Muscle of back (tissue), 13 donors: ENCODE measurements around the gene ARID4B. TPM values are rescaled to one million over a fixed set of nuclear protein-coding genes. Genes with fewer than 3 reads are reported as not detected.
"Not testable (repeated sequence)": the region's sequence is repeated elsewhere in the genome, so short reads cannot be mapped to it uniquely, and the experiment has no call there.

Source experiments
- DNase-seq, 3 donors: peaks; one replicate each; pipeline versions ENCODE4 v3.0.0 to v3.0.0-alpha.2; 2013
- long read RNA-seq, 9 donors: transcript quantifications; one replicate each; lab custom pipeline, GENCODE V29; 2026
- polyA plus RNA-seq, 10 donors: library from polyadenylated mRNA; unstranded; fragments of 120-200 nt; gene quantifications; one replicate each; pipeline ENCODE4 v1.2.1, GENCODE V29; 2013; ENCODE audit not compliant: insufficient read length in 10 of 10

The ARID4B gene
- polyA plus RNA-seq: 10 to 100 TPM; 19.5 to 26.0 (median 22.6) TPM
- long read RNA-seq, donor 1, full-length matches to known transcripts: 1 of 1 reads
- long read RNA-seq, donor 1, partial matches to known transcripts: 0 of 1 reads
- long read RNA-seq, donor 1, other reads (novel, unspliced or antisense): 0 of 1 reads
- long read RNA-seq, donor 2, partial matches to known transcripts: 0 of 2 reads
- long read RNA-seq, donor 2, other reads (novel, unspliced or antisense): 0 of 2 reads
- long read RNA-seq, donor 3: 0 reads
- long read RNA-seq, donor 4, partial matches to known transcripts: 6 of 6 reads
- long read RNA-seq, donor 4, other reads (novel, unspliced or antisense): 0 of 6 reads
- long read RNA-seq, donor 5, partial matches to known transcripts: 5 of 6 reads
- long read RNA-seq, donor 5, other reads (novel, unspliced or antisense): 0 of 6 reads
- long read RNA-seq, donor 6, partial matches to known transcripts: 0 of 2 reads
- long read RNA-seq, donor 6, other reads (novel, unspliced or antisense): 0 of 2 reads
- long read RNA-seq, donor 7, full-length matches to known transcripts: 1 of 18 reads
- long read RNA-seq, donor 7, partial matches to known transcripts: 17 of 18 reads
- long read RNA-seq, donor 7, other reads (novel, unspliced or antisense): 0 of 18 reads
- long read RNA-seq, donor 8: 0 reads
- long read RNA-seq, donor 9: 0 reads

DNA sequence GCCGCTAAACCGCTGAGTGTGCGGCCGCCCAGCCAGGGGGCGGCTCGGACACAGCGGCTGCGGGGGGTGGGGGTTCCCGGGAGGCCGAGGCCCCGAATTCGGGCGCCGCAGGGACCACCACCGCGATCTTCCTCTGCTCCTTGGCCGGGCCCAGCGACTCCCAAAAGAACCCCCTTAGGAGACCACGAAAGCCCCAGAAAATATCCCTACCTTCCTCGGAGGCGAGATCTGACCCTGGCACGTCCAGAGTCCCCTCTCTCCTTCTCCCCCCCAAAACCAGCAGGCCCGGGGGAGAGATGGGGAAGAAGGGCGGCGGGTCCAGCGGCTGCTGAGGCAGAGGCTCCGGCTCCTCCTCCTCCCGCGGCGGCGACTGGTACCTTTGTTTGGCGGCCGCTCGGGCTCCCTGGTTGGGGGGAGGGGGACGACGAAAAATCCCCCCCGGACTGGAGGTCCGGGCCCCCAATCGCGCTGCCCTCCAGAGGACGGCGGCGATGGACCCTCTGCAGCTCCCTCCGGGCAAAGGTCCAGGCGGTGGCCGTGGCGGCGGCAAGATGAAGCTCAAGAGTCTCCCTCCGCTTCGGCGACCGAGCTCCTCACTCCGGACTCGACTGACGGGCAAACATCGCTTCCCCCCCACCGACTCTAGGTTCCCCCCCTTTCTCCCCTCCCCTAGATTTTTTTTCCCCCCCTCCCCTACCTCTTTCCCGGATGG, at the start of gene ARID4B:
TSS of gene ARID4B (minus strand) at position 621 of the 712 bp plus-strand sequence. CDS start 1,260 bp downstream, outside the sequence.
- no peak for DNase-seq

DNA sequence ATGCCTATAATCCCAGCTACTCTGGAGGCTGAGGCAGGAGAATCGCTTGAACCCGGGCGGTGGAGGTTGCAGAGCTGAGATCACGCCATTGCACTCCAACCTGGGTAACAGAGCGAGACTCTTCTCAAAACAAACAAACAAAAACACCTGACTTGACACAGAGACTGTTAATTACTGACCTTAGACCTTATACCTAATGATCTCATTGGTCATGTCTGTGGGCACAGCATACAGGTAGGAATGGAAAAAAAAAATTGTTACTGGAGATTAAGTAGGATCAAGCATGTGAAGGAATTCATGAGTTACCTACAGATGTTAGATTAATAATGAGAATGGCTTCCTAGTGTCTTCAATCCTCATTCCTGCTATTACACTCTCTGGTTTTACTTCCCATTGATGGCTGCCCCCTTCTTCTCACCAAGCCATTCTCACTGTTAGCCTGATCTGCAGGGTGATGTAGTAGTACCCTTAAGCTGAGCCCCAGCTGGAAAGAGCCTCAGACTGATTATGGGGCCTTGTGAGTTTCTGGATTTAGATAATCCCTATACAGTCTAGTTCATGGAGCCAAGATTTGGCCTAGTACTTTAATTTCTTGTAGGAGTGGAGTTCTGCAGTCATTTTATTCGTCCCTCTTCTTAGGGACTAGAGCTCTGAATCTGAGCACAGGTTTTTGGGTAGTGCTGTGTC, 48.1 kb upstream of the ARID4B start:
- DNase-seq: no peak

DNA sequence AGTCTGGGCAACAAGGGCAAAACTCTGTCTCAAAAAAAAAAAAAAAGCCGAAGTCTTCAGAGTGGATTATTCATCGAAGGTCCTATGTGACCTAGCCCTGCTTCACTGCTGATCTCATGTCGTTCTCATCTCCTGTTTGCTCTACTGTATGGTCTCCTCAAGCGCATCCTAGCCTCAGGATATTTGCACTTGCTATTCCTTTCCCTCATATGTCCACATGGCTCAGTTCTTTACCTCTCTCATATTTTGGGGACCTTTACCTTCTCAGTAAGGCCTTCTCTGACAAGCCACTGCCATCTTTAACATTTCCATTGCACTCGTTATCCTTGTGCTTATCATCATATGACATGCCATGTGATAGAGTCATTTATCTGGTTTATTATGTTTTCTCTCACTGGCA, 41.8 kb upstream of the ARID4B start:
- no peak for DNase-seq

GRCh38 chr1:235368428-235368827, 40.4 kb upstream of the ARID4B start:
- no peak for DNase-seq

DNA sequence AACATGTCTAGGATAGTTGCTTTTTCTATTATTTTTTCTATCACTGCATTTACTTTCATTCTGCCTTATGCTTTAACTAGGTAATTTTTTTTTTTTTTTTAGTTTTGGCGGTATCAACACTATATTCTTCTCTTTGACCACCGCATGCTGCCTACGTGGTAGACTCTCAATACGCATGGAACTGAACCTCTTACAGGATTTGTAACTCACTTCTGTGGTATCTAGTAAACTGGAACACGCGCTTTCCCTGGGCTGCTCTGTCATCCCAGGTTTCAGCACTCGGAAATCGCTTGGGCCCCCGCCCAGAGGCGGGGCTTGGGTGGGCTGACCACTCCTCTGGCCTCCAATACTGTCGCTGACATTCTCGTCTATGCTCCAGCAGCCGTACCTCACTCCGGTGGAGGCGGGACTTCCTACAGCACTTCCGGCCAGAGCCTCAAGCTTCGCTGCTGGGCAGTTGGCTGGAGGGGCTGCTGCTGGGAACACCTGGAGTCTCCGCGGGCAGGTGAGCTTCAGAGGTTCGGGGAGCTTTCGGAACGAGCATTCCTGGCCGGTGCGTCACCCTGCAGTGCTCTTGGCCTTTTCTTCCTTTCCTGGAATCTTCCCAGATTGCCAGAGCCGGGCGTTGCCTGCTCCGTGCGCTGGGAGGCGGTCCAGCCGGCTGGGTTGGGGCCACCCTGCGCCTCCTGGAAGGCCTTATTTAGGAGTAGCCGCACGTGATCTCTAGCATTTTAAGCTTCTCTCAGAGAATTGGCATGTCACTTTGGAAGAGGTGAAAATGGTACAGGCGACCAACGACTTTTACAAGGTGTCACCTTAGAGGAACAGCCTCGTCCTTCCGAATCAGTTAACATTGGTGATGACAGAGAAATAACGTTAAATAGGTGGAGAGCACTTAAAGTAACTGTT, 39.3 kb upstream of the ARID4B start, which contains the start of gene TBCE:
TSS of gene TBCE (plus strand) at position 428 of the 909 bp plus-strand sequence. CDS start 12,623 bp downstream, outside the sequence.
- peak; percentile 98 to 99 (median 99) for DNase-seq

DNA sequence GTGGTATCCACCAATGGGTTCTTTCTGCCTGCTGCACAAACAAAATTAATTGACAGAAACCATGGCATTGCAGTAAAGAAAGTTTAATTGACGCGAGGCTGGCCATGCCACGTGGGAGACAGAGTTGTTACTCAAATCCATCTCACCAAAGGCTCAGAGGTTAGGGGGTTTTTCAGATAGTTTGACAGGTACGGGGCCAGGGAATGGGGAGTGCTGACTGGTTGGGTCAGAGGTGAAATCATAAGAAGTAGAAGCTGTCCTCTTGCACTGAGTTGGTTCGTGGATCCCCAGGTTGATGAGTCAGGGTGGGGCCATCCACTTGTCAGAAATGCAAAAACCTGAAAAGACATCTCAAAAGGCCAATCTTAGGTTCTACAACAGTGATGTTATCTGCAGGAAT, 38.3 kb upstream of the ARID4B start:
- DNase-seq: no peak

- not testable (repeated sequence) for DNase-seq
Measured at GRCh38 chr1:235364189-235364588, 36.2 kb upstream of the ARID4B start.

DNA sequence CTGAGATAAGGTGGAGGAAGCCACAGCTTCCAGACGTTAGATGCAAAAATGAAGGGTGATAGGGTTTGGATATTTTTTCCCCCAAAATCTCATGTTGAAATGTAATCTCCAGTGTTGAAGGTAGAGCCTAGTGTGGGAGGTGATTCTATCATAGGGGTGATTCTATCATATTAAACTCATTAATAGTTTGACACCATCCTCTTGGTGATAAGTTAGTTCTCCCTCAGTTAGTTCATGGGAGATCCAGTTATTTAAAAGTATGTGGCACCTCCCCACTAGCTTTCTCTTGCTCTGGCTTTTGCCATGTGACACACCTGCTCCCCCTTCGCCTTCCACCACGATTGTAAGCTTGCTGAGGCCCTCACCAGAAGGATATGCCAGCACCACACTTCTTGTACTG, 30.9 kb upstream of the ARID4B start:
- DNase-seq: no peak

GRCh38 chr1:235357485-235358373, 29.8 kb upstream of the ARID4B start:
- DNase-seq: no peak

- no peak for DNase-seq
Measured at GRCh38 chr1:235351898-235352297, 23.9 kb upstream of the ARID4B start.

DNA sequence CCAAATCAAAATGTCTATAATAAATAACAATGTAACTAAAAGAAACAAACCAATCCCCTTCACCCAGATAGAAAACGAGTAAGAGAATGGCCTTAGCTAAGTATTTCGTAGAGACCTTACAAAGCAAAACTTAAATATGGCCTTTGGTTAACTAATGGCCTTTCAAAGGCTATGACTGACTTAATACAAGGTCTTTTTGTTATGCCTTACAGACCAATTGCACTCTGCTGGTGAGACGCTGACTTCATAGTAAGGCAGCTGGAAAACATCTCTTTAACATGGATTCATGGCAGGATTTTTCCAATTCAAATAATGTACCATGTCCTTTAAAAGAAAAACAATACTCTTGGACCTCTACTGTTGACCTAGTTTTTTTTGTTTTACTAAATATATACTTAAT, 23.5 kb upstream of the ARID4B start:
- no peak for DNase-seq

DNA sequence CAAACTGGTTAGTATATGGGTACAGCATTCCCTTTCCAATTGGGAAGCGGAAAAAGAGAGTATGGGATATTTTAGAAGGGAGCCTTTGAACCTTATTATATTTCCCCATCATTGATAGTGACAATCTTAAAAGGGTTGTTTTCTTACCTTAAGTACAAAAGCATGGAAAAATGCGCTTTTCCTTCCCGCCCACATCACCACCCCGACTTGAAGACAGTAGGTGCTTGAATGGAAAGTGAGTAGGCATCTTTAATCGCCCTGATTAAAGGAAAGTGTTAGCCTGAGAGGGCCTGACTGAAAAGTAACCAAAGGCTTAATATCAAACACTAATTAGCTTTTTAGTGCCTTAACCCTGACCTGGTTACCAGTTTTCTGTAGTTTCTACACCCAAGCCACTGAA, 15.7 kb upstream of the ARID4B start:
- no peak for DNase-seq

DNA sequence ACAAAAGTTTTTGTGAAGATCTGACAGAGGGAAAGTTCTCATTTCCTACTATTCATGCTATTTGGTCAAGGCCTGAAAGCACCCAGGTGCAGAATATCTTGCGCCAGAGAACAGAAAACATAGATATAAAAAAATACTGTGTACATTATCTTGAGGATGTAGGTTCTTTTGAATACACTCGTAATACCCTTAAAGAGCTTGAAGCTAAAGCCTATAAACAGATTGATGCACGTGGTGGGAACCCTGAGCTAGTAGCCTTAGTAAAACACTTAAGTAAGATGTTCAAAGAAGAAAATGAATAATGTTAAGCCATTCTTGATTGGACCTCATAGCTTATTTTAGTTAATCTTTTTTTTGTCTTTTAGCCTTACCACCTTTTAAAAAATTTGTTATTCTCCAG, 14.5 kb upstream of the ARID4B start:
- no peak for DNase-seq

DNA sequence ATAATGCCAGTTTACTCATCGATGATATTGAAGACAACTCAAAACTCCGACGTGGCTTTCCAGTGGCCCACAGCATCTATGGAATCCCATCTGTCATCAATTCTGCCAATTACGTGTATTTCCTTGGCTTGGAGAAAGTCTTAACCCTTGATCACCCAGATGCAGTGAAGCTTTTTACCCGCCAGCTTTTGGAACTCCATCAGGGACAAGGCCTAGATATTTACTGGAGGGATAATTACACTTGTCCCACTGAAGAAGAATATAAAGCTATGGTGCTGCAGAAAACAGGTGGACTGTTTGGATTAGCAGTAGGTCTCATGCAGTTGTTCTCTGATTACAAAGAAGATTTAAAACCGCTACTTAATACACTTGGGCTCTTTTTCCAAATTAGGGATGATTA, 14.1 kb upstream of the ARID4B start:
- DNase-seq: no peak

- no peak for DNase-seq
Measured at GRCh38 chr1:235341334-235341733, 13.4 kb upstream of the ARID4B start.

GRCh38 chr1:235339746-235340145, 11.8 kb upstream of the ARID4B start:
- DNase-seq: no peak

- DNase-seq: no peak
Measured at GRCh38 chr1:235336903-235337302, 8.9 kb upstream of the ARID4B start.

DNA sequence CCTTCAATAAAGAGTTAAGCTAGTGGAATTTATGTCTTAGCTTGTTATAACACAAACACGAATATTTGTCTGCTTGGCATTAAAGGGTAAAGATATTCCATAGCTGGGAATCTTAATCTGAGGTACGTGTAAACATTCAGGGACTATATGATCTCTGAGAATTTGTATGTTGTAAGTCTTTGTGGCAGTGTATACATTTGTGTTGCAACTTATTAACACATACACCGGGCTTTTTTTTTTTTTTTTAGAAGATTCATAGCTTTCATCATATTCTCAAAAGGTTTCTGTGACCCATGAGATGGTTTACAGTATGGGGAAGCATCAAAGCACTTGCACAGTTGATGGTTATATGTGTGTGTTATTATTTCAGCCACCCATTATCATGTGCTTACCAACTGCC, 3.4 kb upstream of the ARID4B start:
- DNase-seq: no peak

GRCh38 chr1:235330918-235331285, 2.9 kb upstream of the ARID4B start:
- DNase-seq: no peak
